Activated T-helper 17 cell treated with anti-CD3 and anti-CD28 coated beads, Interleukin-2, amount 50 U/mL, for 72 hours (primary cell): ENCODE results near the gene CENPB. TPM values are rescaled to one million over a fixed set of nuclear protein-coding genes. Genes with fewer than 3 reads are reported as not detected.

ENCODE experiments used
- ATAC-seq: fragments of 150-1000 bp; cut with Tn5 transposase; replicated peaks from 2 replicates; pipeline ENCODE4 v1.10.0; 2021; ENCODE audit warnings: mild to moderate bottlenecking, moderate library complexity
- H3K27ac Mint-ChIP-seq: one replicate; pipeline ENCODE4 v1.8.0; 2022; ENCODE audit warnings: mixed read lengths
- H3K27me3 Mint-ChIP-seq: one replicate; pipeline ENCODE4 v1.8.0; 2022; ENCODE audit warnings: mixed read lengths
- H3K36me3 Mint-ChIP-seq: one replicate; pipeline ENCODE4 v1.8.0; 2022; ENCODE audit warnings: low read depth, mild to moderate bottlenecking, mixed read lengths
- H3K4me1 Mint-ChIP-seq: one replicate; pipeline ENCODE4 v1.8.0; 2022; ENCODE audit warnings: mixed read lengths
- H3K4me3 Mint-ChIP-seq: one replicate; pipeline ENCODE4 v1.8.0; 2022; ENCODE audit warnings: mild to moderate bottlenecking, mixed read lengths
- H3K9me3 Mint-ChIP-seq: one replicate; pipeline ENCODE4 v1.8.0; 2022; ENCODE audit warnings: mixed read lengths
- total RNA-seq, 2 donors: library from RNA; stranded (reverse); gene quantifications; one replicate each; pipeline ENCODE4 v1.2.3, GENCODE V29; 2022

Gene CENPB
- total RNA-seq, 2 donors from 2014 or later = 42.3 to 82.1 TPM

DNA sequence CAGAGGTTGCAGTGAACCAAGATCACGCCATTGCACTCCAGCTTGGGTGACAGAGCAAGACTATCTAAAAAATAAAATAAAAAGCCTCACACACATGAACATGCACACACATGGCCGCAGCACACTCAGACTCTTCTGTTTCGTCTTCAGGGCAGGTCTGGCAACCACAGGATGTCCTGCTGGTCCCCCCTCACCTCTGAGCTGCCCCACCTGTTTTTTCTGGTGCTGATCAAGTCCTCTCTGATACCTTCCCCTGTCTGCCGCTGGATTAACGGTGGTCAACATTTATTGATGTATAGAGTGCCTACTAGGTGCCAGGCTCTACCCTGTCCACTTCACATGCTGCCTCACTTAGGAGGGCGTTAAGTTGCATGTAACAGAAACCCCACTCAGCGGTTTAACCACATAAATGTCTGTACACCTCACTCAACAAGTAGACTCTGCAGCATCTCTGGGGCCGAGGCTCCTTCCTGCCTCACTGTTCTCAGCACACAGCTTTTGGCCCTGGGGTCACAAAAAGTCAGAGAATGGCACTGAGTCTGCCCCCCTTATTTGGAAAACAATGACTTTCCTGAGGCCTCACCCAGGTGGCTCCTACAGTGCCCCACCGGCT, 29.3 kb upstream of the CENPB start:
- ATAC-seq = no peak
- H3K27me3 Mint-ChIP-seq = no peaks in the 10 kb centered on the region
- peak overlapping the region; percentile 72 for H3K4me3 Mint-ChIP-seq

GRCh38 chr20:3814928-3815495, 28.5 kb upstream of the CENPB start:
- H3K4me3 Mint-ChIP-seq = peak overlapping the region; percentile 72
- ATAC-seq = no peak
- peaks cover 8% of the 10 kb centered on the region for H3K36me3 Mint-ChIP-seq
- H3K27ac Mint-ChIP-seq = peak overlapping the region; percentile 63
- no peaks in the 10 kb centered on the region for H3K27me3 Mint-ChIP-seq
- peaks cover 35% of the 10 kb centered on the region for H3K4me1 Mint-ChIP-seq
- H3K9me3 Mint-ChIP-seq = no peaks in the 10 kb centered on the region

More for the DNA sequence above, 29.3 kb upstream of the CENPB start:
- H3K9me3 Mint-ChIP-seq = no peaks in the 10 kb centered on the region
- H3K4me1 Mint-ChIP-seq = peaks cover 35% of the 10 kb centered on the region
- H3K27ac Mint-ChIP-seq = peak overlapping the region; percentile 63
- H3K36me3 Mint-ChIP-seq = peaks cover 8% of the 10 kb centered on the region

GRCh38 chr20:3813848-3814581, 27.5 kb upstream of the CENPB start:
- Mint-ChIP-seq H3K36me3 (peaks cover 8% of the 10 kb centered on the region), H3K27ac (peak overlapping the region; percentile 98), H3K9me3 (no peaks in the 10 kb centered on the region), H3K4me1 (peaks cover 35% of the 10 kb centered on the region), H3K4me3 (peak overlapping the region; percentile 96), H3K27me3 (no peaks in the 10 kb centered on the region)
- peak; percentile 45 for ATAC-seq

DNA sequence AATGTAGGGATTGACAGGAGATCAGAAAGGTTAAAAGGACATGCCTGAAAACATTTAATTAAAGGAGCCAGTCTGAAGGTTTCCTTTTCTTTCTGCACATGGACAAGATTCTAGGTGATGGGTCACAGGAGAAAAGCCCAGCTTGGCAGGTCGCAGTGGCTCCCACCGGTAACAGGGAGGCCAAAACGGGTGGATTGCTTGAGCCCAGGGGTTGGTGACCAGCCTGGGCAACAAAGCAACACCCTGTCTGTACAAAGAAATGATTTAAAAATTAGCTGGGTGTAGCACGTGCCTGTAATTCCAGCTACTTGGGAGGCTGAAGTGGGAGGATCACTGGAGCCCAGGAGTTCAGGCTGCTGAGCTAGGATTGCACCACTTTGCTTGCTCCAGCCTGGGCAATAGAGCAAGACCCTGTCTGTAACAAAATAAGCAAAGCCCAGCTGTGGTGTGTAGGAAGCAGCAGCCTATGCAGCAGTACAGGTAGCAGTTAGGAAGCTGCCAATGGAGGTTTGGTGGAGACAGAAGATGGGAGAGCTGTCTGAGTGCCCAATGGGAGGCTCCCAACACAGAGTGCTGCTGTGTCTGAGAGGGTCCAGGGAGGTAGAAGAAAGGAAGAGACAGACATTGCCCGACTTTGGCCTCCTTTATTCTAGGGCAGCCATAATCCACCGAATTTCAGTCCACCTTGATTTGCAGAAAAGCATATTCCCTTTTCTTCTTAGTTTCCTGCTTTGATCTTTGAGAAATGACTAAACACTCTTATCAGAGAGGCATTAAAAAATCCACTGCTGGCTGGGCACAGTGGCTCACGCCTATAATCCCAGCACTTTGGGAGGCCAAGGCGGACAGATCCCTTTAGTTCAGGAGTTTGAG, 26.7 kb upstream of the CENPB start:
- peaks cover 8% of the 10 kb centered on the region for H3K36me3 Mint-ChIP-seq
- no peak for ATAC-seq

DNA sequence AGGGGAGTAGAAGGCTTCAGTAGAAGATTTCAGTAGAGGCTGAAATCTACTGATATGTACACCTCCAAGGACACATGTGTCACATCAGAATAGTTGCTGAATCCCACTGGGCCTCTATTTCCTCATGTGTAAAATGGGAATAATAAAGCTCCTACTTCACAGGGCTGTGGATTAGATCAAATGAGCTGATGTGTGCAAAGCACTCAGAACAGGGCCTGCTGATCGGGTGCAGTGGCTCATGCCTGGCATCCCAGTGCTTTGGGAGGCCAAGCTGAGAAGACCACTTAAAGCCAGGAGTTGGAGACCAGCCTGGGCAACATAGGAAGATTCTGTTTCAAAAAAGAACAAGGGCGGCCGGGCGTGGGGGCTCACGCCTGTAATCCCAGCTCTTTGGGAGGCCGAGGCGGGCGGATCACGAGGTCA, 25.7 kb upstream of the CENPB start:
- no peak for ATAC-seq
- no peaks in the 10 kb centered on the region for H3K9me3 Mint-ChIP-seq
- peaks cover 36% of the 10 kb centered on the region for H3K4me1 Mint-ChIP-seq
- H3K27me3 Mint-ChIP-seq = no peaks in the 10 kb centered on the region
- H3K36me3 Mint-ChIP-seq = peaks cover 8% of the 10 kb centered on the region
- peak overlapping the region; percentile 98 for H3K27ac Mint-ChIP-seq
- peak overlapping the region; percentile 96 for H3K4me3 Mint-ChIP-seq

More for the DNA sequence above, 26.7 kb upstream of the CENPB start:
- H3K4me1 Mint-ChIP-seq = peaks cover 35% of the 10 kb centered on the region
- peak overlapping the region; percentile 96 for H3K4me3 Mint-ChIP-seq
- H3K27me3 Mint-ChIP-seq = no peaks in the 10 kb centered on the region
- no peaks in the 10 kb centered on the region for H3K9me3 Mint-ChIP-seq
- peak overlapping the region; percentile 98 for H3K27ac Mint-ChIP-seq

- H3K4me3 Mint-ChIP-seq = peak overlapping the region; percentile 96
- ATAC-seq = peak; percentile 92
- peaks cover 10% of the 10 kb centered on the region for H3K36me3 Mint-ChIP-seq
These were observed 25.1 kb upstream of the CENPB start for GRCh38 chr20:3811467-3812258.

DNA sequence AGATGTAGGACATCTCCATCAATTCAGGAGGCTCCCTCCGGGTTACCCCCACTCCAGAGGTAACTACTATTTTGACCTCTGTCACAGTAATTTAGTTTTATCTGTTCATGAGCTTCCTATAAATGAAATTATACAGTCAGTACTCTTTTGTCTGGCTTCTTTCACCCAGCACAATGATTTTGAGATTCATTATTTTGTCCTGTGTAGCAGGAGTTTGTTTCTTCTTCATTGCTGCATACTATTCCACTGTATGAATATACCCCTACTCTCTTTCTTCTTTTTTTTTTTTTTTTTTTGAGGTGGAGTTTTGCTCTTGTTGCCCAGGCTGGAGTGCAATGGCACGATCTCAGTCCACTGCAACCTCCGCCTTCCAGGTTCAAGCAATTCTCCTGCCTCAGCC, 22.0 kb upstream of the CENPB start:
- ATAC-seq = no peak
- peaks cover 41% of the 10 kb centered on the region for H3K36me3 Mint-ChIP-seq
- no peaks in the 10 kb centered on the region for H3K9me3 Mint-ChIP-seq
- no peak overlapping the region for H3K4me3 Mint-ChIP-seq
- peaks cover 20% of the 10 kb centered on the region for H3K4me1 Mint-ChIP-seq
- H3K27me3 Mint-ChIP-seq = no peaks in the 10 kb centered on the region
- H3K27ac Mint-ChIP-seq = no peak overlapping the region

More at GRCh38 chr20:3811467-3812258, 25.1 kb upstream of the CENPB start:
- no peaks in the 10 kb centered on the region for H3K27me3 Mint-ChIP-seq
- H3K4me1 Mint-ChIP-seq = peaks cover 38% of the 10 kb centered on the region
- H3K9me3 Mint-ChIP-seq = no peaks in the 10 kb centered on the region
- peak overlapping the region; percentile 98 for H3K27ac Mint-ChIP-seq

- ATAC-seq = no peak
- Mint-ChIP-seq H3K4me1 (peaks cover 23% of the 10 kb centered on the region), H3K4me3 (no peak overlapping the region), H3K27ac (peak overlapping the region; percentile 56), H3K36me3 (peaks cover 69% of the 10 kb centered on the region), H3K9me3 (no peaks in the 10 kb centered on the region), H3K27me3 (no peaks in the 10 kb centered on the region)
These were observed 18.2 kb upstream of the CENPB start for GRCh38 chr20:3804781-3805180.

DNA sequence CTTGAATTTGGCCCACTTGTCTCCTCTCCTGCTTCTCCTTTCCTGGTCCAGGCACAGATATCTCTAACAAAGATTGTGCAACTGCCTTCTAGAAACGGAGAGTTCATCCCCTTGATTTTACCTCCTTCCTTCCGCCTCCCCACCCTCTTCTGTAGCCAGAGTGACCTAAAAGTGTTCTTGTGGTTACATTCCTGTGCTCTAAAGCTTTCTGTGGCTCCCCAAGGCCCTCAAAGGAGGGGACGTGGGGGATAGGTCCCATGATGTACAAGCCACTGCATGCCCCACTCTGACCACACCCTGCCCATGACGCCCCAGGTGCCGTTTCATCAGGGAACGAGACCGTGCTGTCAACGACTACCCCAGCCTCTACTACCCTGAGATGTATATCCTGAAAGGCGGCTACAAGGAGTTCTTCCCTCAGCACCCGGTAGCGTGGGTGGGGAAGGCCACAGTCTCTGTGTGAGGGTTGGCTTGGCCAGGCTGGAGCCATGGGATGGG, 17.8 kb upstream of the CENPB start:
- Mint-ChIP-seq H3K9me3 (no peaks in the 10 kb centered on the region), H3K4me3 (no peak overlapping the region), H3K27me3 (no peaks in the 10 kb centered on the region), H3K36me3 (peaks cover 73% of the 10 kb centered on the region), H3K4me1 (peaks cover 25% of the 10 kb centered on the region), H3K27ac (peak overlapping the region; percentile 4)
- ATAC-seq = no peak

DNA sequence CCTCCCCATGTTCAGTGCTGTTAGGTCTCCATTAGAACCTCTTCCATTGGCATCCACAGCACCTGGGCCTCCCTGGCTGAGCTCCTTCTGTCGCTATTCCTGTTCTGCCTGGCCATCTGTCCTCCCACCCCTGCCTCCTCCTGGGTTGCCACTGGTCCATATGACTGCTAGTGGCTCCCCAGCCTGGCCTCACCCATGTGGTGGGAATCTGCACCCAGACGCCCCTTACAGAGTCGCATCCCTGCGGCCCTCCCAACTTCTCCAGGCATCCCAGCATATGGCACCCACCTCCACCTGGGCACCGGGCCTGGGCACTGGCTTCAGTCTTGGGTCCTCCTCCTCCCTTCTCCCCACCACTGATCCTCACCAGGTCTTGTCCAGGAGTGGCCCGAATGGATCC, 17.3 kb upstream of the CENPB start:
- no peaks in the 10 kb centered on the region for H3K27me3 Mint-ChIP-seq
- H3K4me3 Mint-ChIP-seq = no peak overlapping the region
- peak overlapping the region; percentile 28 for H3K27ac Mint-ChIP-seq
- peaks cover 29% of the 10 kb centered on the region for H3K4me1 Mint-ChIP-seq
- peaks cover 78% of the 10 kb centered on the region for H3K36me3 Mint-ChIP-seq
- no peaks in the 10 kb centered on the region for H3K9me3 Mint-ChIP-seq
- ATAC-seq = no peak

- Mint-ChIP-seq H3K36me3 (peaks cover 83% of the 10 kb centered on the region), H3K4me1 (peaks cover 34% of the 10 kb centered on the region), H3K27me3 (no peaks in the 10 kb centered on the region), H3K27ac (peak overlapping the region; percentile 98), H3K9me3 (no peaks in the 10 kb centered on the region), H3K4me3 (no peak overlapping the region)
- no peak for ATAC-seq
These were observed 16.7 kb upstream of the CENPB start for GRCh38 chr20:3803289-3803688.

GRCh38 chr20:3802524-3803239, 16.1 kb upstream of the CENPB start:
- no peaks in the 10 kb centered on the region for H3K27me3 Mint-ChIP-seq
- peak overlapping the region; percentile 14 for H3K4me3 Mint-ChIP-seq
- H3K9me3 Mint-ChIP-seq = no peaks in the 10 kb centered on the region
- ATAC-seq = no peak
- H3K36me3 Mint-ChIP-seq = peaks cover 89% of the 10 kb centered on the region
- H3K27ac Mint-ChIP-seq = peak overlapping the region; percentile 98
- H3K4me1 Mint-ChIP-seq = peaks cover 38% of the 10 kb centered on the region

- H3K9me3 Mint-ChIP-seq = no peaks in the 10 kb centered on the region
- peak overlapping the region; percentile 98 for H3K27ac Mint-ChIP-seq
- H3K36me3 Mint-ChIP-seq = peaks cover 98% of the 10 kb centered on the region
- no peak overlapping the region for H3K4me3 Mint-ChIP-seq
- no peak for ATAC-seq
- peaks cover 37% of the 10 kb centered on the region for H3K4me1 Mint-ChIP-seq
- no peaks in the 10 kb centered on the region for H3K27me3 Mint-ChIP-seq
These were observed 15.3 kb upstream of the CENPB start for GRCh38 chr20:3801846-3802245.
